Prostate gland (tissue), 2 donors: ENCODE data around the gene SORBS1. TPM values are rescaled to one million over a fixed set of nuclear protein-coding genes. Genes with fewer than 3 reads are reported as not detected.

ENCODE experiments used
- DNase-seq: peaks from one replicate; pipeline ENCODE4 v3.0.0-alpha.2; 2019; ENCODE audit warnings: low spot score
- H3K27ac ChIP-seq, 2 donors: fragments of 200-600 bp; sonication (generic); 2 replicates each; pipeline ENCODE4 v1.5.1; 2017 to 2019
- H3K27me3 ChIP-seq: fragments of 200-600 bp; sonication (generic); replicated peaks from 2 replicates; pipeline ENCODE4 v1.5.1; 2019; ENCODE audit not compliant: insufficient read depth
- H3K36me3 ChIP-seq, 2 donors: fragments of 200-600 bp; sonication (generic); 1 replicate in 1 of 2; 2 replicates in 1 of 2; pipeline versions ENCODE4 v1.5.1 to v1.8.1; 2017 to 2019
- H3K4me1 ChIP-seq: fragments of 200-600 bp; sonication (generic); replicated peaks from 2 replicates; pipeline ENCODE4 v1.5.1; 2019
- H3K4me3 ChIP-seq, 2 donors: fragments of 200-600 bp; sonication (generic); 2 replicates each; pipeline ENCODE4 v1.5.1; 2017 to 2019
- H3K9me3 ChIP-seq: fragments of 200-600 bp; sonication (generic); 2 replicates; pipeline ENCODE4 v1.5.1; 2017
- POLR2A ChIP-seq: fragments of 450-650 bp; IDR thresholded peaks from one replicate; pipeline ENCODE4 v1.6.1; 2016; ENCODE audit warnings: antibody characterized with exemption, mild to moderate bottlenecking
- POLR2AphosphoS5 ChIP-seq: sonication (generic); formaldehyde crosslinking; IDR thresholded peaks from one replicate; pipeline ENCODE4 v1.6.1; 2017; ENCODE audit warnings: antibody characterized with exemption
- WGBS: methylation state at CpG from one replicate; pipeline ENCODE4 v1.1.5; 2018; 5-methylcytosine and 5-hydroxymethylcytosine counted together
- intact Hi-C: fragments of 100-400 bp; cut with DNase I; formaldehyde crosslinking; loops from one replicate; pipeline ENCODE4 v1.14.2; 2022
- total RNA-seq, 2 donors: library from RNA; depleted of rRNA; stranded (reverse); fragments of >200 nt; gene quantifications; one replicate each; pipeline ENCODE4 v1.1.0, GENCODE V29; 2016
- TF ChIP-seq, protein P1 (sequence below), 4 experiments: fragments of 200-600 bp in 2 of 4; fragments of 450-650 bp in 2 of 4; sonication (generic) in 2 of 4; IDR thresholded peaks; 1 replicate in 3 of 4; 2 replicates in 1 of 4; pipeline ENCODE4 v1.5.1; 2016 to 2019; ENCODE audit warnings: antibody characterized with exemption in 4 of 4, mild to moderate bottlenecking in 2 of 4, moderate library complexity in 2 of 4

The SORBS1 gene
- total RNA-seq, 2 donors from 2014 or later: 84.6 to 189 TPM

DNA sequence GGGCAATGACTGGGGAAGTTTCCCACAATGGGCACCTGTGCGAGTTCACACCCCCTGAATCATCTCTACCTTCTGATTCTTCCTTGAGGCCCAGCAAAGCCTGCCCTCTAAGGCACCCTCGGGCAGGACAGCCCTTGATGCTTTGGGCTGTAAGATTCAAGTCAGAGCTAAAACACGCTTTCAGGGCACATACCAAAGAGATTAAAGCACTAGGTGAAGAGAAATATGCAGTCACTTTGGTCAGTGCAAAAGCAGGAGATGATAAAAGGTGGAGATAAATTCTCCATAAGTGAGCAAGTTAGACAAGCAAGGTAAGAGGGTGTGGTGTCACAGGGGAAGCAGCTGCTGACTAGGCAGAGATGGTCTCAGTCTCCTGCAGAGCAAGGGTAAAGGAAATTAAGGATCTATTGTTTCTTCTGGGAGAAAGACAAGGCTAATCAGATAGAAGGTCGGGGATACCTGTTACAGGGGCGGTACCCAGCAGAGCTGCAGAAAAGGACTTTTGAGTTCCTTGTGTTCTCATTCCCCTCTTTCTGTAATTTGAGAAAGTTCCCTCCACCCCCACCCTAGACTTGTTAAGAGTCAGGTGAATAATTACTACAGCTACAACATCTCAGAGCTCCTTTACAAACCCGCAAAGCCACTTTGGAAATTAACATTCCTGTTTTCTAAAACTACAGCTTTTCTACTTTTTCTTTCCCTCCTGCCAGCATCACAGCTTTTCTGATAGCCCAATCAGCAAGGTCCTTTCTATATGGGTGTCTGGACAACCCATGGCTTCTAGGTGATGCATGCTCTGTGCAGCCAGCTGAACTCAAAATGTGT lies 296.7 kb downstream of the SORBS1 start:
- no peak overlapping the region for H3K27ac ChIP-seq
- 67% methylated on average over 6 of the region's 6 CpGs for WGBS

DNA sequence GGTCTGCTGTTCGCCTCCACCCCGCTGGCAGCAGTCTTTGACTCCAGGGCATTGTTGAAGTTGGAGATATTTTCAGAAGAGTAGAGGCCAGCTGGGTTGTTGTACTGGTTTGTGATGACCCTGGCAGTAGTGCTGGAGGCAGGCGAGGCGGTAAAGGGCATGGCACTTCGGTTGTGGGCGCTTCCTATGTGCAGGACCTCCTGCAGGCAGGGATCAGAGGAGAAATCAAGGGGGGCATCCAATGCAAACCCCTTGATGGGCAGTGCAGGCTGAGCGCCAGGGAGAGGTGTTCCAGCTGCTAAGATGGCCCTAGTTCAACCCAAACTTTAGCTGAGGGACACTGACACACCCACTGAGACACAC lies 297.3 kb downstream of the SORBS1 start:
- no peaks in the 10 kb centered on the region for H3K27me3 ChIP-seq
- H3K4me1 ChIP-seq: no peaks in the 10 kb centered on the region
- H3K4me3 ChIP-seq: no peak overlapping the region
- intact Hi-C loops: no loop called here
- no peaks in the 10 kb centered on the region for H3K9me3 ChIP-seq
- no peak for DNase-seq
- WGBS: 79% methylated on average over 7 of the region's 7 CpGs
- TF ChIP-seq, protein P1, sequence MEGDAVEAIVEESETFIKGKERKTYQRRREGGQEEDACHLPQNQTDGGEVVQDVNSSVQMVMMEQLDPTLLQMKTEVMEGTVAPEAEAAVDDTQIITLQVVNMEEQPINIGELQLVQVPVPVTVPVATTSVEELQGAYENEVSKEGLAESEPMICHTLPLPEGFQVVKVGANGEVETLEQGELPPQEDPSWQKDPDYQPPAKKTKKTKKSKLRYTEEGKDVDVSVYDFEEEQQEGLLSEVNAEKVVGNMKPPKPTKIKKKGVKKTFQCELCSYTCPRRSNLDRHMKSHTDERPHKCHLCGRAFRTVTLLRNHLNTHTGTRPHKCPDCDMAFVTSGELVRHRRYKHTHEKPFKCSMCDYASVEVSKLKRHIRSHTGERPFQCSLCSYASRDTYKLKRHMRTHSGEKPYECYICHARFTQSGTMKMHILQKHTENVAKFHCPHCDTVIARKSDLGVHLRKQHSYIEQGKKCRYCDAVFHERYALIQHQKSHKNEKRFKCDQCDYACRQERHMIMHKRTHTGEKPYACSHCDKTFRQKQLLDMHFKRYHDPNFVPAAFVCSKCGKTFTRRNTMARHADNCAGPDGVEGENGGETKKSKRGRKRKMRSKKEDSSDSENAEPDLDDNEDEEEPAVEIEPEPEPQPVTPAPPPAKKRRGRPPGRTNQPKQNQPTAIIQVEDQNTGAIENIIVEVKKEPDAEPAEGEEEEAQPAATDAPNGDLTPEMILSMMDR (IDR thresholded peaks at IDR 0.05): no peak
- no peak for TF ChIP-seq POLR2AphosphoS5
- TF ChIP-seq POLR2A: no peak
- no peaks in the 10 kb centered on the region for H3K36me3 ChIP-seq
- H3K27ac ChIP-seq: no peak overlapping the region

More for the DNA sequence above, 296.7 kb downstream of the SORBS1 start:
- no peaks in the 10 kb centered on the region for H3K4me1 ChIP-seq
- H3K9me3 ChIP-seq: no peaks in the 10 kb centered on the region
- DNase-seq: no peak
- no peaks in the 10 kb centered on the region for H3K27me3 ChIP-seq
- no peaks in the 10 kb centered on the region for H3K36me3 ChIP-seq
- intact Hi-C loops: no loop called here
- TF ChIP-seq, protein P1 (IDR thresholded peaks at IDR 0.05): no peak
- TF ChIP-seq POLR2AphosphoS5 (no peak), POLR2A (no peak)
- H3K4me3 ChIP-seq: no peak overlapping the region

DNA sequence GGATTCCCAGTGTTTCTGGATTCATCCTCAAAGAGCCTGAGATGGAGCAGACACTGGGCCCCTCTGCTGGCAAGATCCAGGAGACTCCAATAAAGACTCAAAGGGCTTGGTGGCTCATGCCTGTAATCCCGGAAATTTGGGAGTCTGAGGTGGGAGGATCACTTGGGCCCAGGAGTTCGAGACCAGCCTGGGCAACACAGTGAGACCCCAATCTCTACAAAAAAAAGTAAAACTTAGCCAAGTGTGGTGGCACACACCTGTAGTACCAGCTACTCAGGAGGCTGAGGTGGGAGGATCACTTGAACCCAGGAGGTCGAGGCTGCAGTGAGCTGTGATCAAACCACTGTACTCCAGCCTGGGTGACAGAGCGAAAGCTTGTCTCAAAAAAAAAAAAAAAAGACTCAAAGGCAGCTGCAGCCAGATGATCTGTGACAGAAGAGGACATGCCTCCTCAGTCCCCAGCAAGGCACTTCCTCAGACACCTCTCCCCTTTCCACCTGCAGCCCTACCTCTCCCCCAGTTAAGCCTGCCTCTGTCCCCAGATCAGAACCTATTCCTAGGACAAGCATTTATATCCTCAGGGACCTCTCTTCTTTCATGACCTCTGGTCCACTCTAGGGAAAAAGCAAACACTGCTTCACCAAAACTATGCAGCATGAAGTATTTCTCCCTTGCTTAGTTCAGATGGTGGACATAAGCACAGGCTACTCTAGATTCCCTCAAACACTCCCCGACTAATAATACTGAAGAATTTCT lies 298.2 kb downstream of the SORBS1 start:
- no peak for DNase-seq
- H3K27ac ChIP-seq: no peak overlapping the region
- TF ChIP-seq POLR2AphosphoS5 (no peak), POLR2A (no peak)
- no peaks in the 10 kb centered on the region for H3K9me3 ChIP-seq
- intact Hi-C loops: no loop called here
- no peaks in the 10 kb centered on the region for H3K27me3 ChIP-seq
- no peaks in the 10 kb centered on the region for H3K36me3 ChIP-seq
- 71% methylated on average over 5 of the region's 5 CpGs for WGBS
- H3K4me1 ChIP-seq: no peaks in the 10 kb centered on the region
- no peak overlapping the region for H3K4me3 ChIP-seq

DNA sequence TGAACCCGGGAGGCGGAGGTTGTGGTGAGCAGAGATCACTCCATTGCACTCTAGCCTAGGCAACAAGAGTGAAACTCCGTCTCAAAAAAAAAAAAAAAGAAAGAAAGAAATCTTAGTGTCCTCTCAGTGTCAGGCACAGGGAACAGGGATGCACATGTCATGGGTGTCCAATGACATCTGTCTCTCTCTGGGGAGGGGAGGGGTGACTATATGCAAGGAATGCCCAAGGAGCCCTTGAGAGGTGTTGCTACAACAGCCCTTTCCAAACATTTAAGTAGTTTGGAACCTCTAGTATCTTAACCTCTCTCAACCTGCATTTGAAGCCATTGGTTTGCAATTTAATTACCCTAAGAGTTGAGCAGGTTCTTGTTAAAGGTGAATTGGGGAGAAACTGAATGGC lies 299.2 kb downstream of the SORBS1 start:
- no peak overlapping the region for H3K27ac ChIP-seq
- H3K4me1 ChIP-seq: no peaks in the 10 kb centered on the region
- 85% methylated on average over 3 of the region's 3 CpGs for WGBS
- H3K27me3 ChIP-seq: no peaks in the 10 kb centered on the region
- intact Hi-C loops: no loop called here
- TF ChIP-seq POLR2AphosphoS5 (no peak), POLR2A (no peak)
- TF ChIP-seq, protein P1 (IDR thresholded peaks at IDR 0.05): no peak
- H3K4me3 ChIP-seq: no peak overlapping the region
- H3K36me3 ChIP-seq: no peaks in the 10 kb centered on the region
- DNase-seq: no peak
- no peaks in the 10 kb centered on the region for H3K9me3 ChIP-seq

Other genes starting within 250 kb of the SORBS1 start
- gene ALDH18A1, start 95.3 kb upstream of the SORBS1 start, total RNA-seq: 10 to 100 TPM; 33.7 to 55.1 TPM
- gene TCTN3, start 132.6 kb upstream of the SORBS1 start, total RNA-seq: 10 to 100 TPM; 27.7 to 44.9 TPM
- 1 to 10 TPM; 7.0 to 9.3 TPM for gene ENTPD1, start 194.8 kb upstream of the SORBS1 start, total RNA-seq